H7 (cell line): ENCODE data around the gene EFNA2. TPM values are rescaled to one million over a fixed set of nuclear protein-coding genes. Genes with fewer than 3 reads are reported as not detected.
"Not testable (repeated sequence)": the region's sequence is repeated elsewhere in the genome, so short reads cannot be mapped to it uniquely, and the experiment has no call there.

ENCODE experiments used
- DNase-seq: peaks from one replicate; pipeline ENCODE4 v3.0.0; 2012
- H3K27me3 ChIP-seq: 2 replicates; pipeline ENCODE4 v1.6.0; 2011; ENCODE audit warnings: mild to moderate bottlenecking, low read length; ENCODE audit not compliant: control insufficient read depth, insufficient read depth
- H3K36me3 ChIP-seq: replicated peaks from 2 replicates; pipeline ENCODE4 v1.5.1; 2011; ENCODE audit warnings: low read length; ENCODE audit not compliant: control insufficient read depth, insufficient read depth
- H3K4me3 ChIP-seq: 2 replicates; pipeline ENCODE4 v1.5.1; 2011; ENCODE audit warnings: low read depth, mild to moderate bottlenecking, control low read depth, low read length, moderate library complexity; ENCODE audit not compliant: insufficient read depth
- total RNA-seq: library from RNA; depleted of rRNA; stranded (reverse); fragments of >200 nt; shearing (Covaris generic); gene quantifications from 2 replicates; pipeline ENCODE4 v1.2.3, GENCODE V29; 2014; rRNA removed

EFNA2 gene
- total RNA-seq, 1 experiment from 2014 or later = 20.2 TPM

- Histone ChIP-seq H3K36me3 (no peaks in the 10 kb centered on the region), H3K4me3 (peak overlapping the region; percentile 35; the same call in 1 of the 2 replicates), H3K27me3 (no peaks in the 10 kb centered on the region)
- DNase-seq = no peak
Observed at GRCh38 chr19:1325568-1326294, 40.1 kb downstream of the EFNA2 start.

- no peak overlapping the region for H3K4me3 ChIP-seq
- DNase-seq = peak; percentile 69
- H3K27me3 ChIP-seq = no peaks in the 10 kb centered on the region
- no peaks in the 10 kb centered on the region for H3K36me3 ChIP-seq
Observed at GRCh38 chr19:1327125-1327524, 41.5 kb downstream of the EFNA2 start.

GRCh38 chr19:1332208-1332607 is 46.5 kb downstream of the EFNA2 start:
- not testable (repeated sequence) for DNase-seq, H3K27me3 ChIP-seq, H3K36me3 ChIP-seq, H3K4me3 ChIP-seq

DNA sequence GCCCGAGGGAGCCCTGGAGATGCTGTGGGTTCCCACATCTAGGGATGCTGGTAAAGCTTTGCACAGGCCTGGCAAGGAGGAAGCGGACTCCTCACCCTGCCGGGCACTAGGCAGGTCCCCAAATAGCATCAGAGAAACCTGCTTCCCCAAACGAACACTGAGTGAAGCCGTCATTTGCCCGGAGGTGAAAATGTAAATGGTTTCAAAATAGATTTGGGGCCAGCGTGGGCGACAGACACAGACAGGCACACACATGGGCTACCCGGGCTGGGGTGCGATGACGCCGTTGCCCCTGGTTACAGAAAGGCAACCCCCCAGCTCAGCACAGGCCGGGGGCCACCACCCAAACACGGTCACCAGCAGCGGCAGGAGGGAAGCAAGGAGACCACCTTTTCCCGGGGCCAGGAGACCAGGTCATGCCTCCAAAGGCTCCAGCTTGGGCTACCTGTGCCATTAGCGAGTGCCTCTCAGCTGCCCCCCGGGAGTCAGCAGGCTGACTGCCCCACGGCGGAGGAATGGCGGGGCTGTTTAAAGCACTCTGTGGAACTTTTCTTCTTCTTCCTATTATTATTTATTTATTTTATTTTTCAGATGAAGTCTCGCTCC is 50.5 kb downstream of the EFNA2 start:
- Histone ChIP-seq H3K27me3 (no peaks in the 10 kb centered on the region), H3K36me3 (no peaks in the 10 kb centered on the region), H3K4me3 (no peak overlapping the region)
- DNase-seq = no peak

GRCh38 chr19:1340681-1341469 is 55.2 kb downstream of the EFNA2 start:
- Histone ChIP-seq H3K36me3 (no peaks in the 10 kb centered on the region), H3K27me3 (no peaks in the 10 kb centered on the region), H3K4me3 (no peak overlapping the region)
- DNase-seq = peak; percentile 49

GRCh38 chr19:1343041-1343440 is 57.4 kb downstream of the EFNA2 start:
- H3K27me3 ChIP-seq = no peaks in the 10 kb centered on the region
- DNase-seq = no peak
- no peaks in the 10 kb centered on the region for H3K36me3 ChIP-seq
- no peak overlapping the region for H3K4me3 ChIP-seq

DNA sequence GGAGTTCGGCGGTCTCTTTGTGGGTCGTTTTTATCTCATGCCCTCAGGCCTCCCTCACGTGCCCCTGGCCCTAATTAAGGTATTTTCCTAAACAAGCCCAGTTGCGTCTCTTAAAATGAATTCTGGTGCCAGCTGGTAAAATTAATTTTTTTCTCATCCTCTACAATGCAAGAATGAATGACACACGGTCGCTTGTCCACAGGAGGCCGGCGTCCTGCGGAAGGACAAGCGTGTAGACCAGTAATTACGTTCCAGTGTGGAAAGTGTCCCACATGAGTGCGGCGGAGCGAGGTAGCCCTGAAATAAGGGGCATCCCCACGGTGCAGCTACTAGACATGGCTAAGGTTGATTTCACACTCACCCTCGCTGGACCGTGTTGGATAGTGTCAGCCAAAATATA is 63.5 kb downstream of the EFNA2 start:
- no peaks in the 10 kb centered on the region for H3K27me3 ChIP-seq
- no peaks in the 10 kb centered on the region for H3K36me3 ChIP-seq
- H3K4me3 ChIP-seq = no peak overlapping the region
- DNase-seq = no peak

DNA sequence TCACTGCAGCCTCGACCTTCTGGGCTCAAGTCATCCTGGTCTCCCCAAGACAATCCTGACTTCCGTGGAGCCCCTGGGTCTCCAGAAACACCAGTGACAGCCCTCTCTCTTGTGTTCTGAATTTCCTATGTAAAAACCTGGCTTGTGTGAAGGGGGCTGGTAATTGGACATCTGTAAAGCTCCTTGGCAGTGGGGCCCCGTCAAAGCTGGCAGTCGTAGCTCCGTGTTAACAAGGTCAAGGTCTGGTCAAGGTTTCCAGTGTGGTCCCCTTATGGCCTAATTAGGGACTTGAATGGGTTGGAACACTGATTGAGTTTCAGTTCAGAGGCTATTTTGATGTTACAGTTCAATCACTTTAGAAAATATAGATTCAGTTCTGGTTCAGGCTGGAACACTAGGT is 65.2 kb downstream of the EFNA2 start:
- Histone ChIP-seq H3K36me3 (no peaks in the 10 kb centered on the region), H3K4me3 (no peak overlapping the region), H3K27me3 (no peaks in the 10 kb centered on the region)
- no peak for DNase-seq

Other genes with a start within 250 kb of the EFNA2 start
- 17.9 and 19.7 TPM in 2 replicates for gene ABCA7, start 245.8 kb upstream of the EFNA2 start, total RNA-seq
- gene ARHGAP45, start 218.7 kb upstream of the EFNA2 start, total RNA-seq = 46.0 and 48.7 TPM in 2 replicates
- gene POLR2E, start 190.5 kb upstream of the EFNA2 start, total RNA-seq = 226 and 283 TPM in 2 replicates
- 620 and 671 TPM in 2 replicates for gene GPX4, start 181.9 kb upstream of the EFNA2 start, total RNA-seq
- gene SBNO2, start 111.6 kb upstream of the EFNA2 start, total RNA-seq = 31.4 and 41.3 TPM in 2 replicates
- gene STK11, start 80.1 kb upstream of the EFNA2 start, total RNA-seq = 96.3 and 99.0 TPM in 2 replicates
- gene CBARP, start 47.9 kb upstream of the EFNA2 start, total RNA-seq = 6.7 and 9.8 TPM in 2 replicates
- gene ATP5F1D, start 44.1 kb upstream of the EFNA2 start, total RNA-seq = 44.7 and 53.1 TPM in 2 replicates
- gene MIDN, start 37.3 kb upstream of the EFNA2 start, total RNA-seq = 35.1 and 50.3 TPM in 2 replicates
- gene CIRBP, start 16.5 kb upstream of the EFNA2 start, total RNA-seq = 219 and 221 TPM in 2 replicates
- 78.0 and 83.1 TPM in 2 replicates for gene FAM174C, start 10.3 kb upstream of the EFNA2 start, total RNA-seq
- gene NDUFS7, start 98.0 kb downstream of the EFNA2 start, total RNA-seq = 125 and 140 TPM in 2 replicates
- 12.3 and 31.6 TPM in 2 replicates for gene GAMT, start 115.7 kb downstream of the EFNA2 start, total RNA-seq
- 196 and 198 TPM in 2 replicates for gene DAZAP1, start 121.7 kb downstream of the EFNA2 start, total RNA-seq
- gene RPS15, start 152.5 kb downstream of the EFNA2 start, total RNA-seq = 1,494 and 1,693 TPM in 2 replicates
- 0.11 and 0.31 TPM in 2 replicates for gene APC2, start 164.2 kb downstream of the EFNA2 start, total RNA-seq
- 57.2 and 75.3 TPM in 2 replicates for gene C19orf25, start 193.3 kb downstream of the EFNA2 start, total RNA-seq
- gene PCSK4, start 204.5 kb downstream of the EFNA2 start, total RNA-seq = 5.5 and 9.6 TPM in 2 replicates
- gene REEP6, start 205.3 kb downstream of the EFNA2 start, total RNA-seq = 3.1 and 4.5 TPM in 2 replicates
- 0.21 and 0.52 TPM in 2 replicates for gene ADAMTSL5, start 227.1 kb downstream of the EFNA2 start, total RNA-seq
- 0.14 and 0.18 TPM in 2 replicates for gene PLK5, start 238.2 kb downstream of the EFNA2 start, total RNA-seq